OCI-LY3 (cell line): Measurements from ENCODE around the gene EGR1.
A peak's percentile ranks its signal among the peaks of the same experiment; 100 is the strongest.

ENCODE experiments used
- H2AFZ ChIP-seq: fragments of 200-600, 300-600 bp; shearing (Covaris generic); 2 replicates; pipeline ENCODE4 v1.6.0; 2014; ENCODE audit warnings: antibody characterized with exemption, low read depth, low read length
- H3K27ac ChIP-seq: fragments of 200-600, 300-600 bp; sonication (generic); 2 replicates; pipeline ENCODE4 v1.5.1; 2014; ENCODE audit warnings: mild to moderate bottlenecking, low read length, moderate library complexity, mixed read lengths
- H3K27me3 ChIP-seq: fragments of 200-600, 300-600 bp; sonication (generic); 2 replicates; pipeline ENCODE4 v1.6.1; 2014; ENCODE audit warnings: low read depth, low read length, mixed read lengths
- H3K36me3 ChIP-seq: fragments of 200-600, 300-600 bp; sonication (generic); replicated peaks from 2 replicates; pipeline ENCODE3; 2014; ENCODE audit warnings: low read depth, low read length, mixed read lengths
- H3K4me1 ChIP-seq: fragments of 300-600, 200-600 bp; sonication (generic); 2 replicates; pipeline ENCODE4 v1.6.1; 2014; ENCODE audit warnings: low read length, mixed read lengths
- H3K4me2 ChIP-seq: fragments of 200-600, 300-600 bp; sonication (generic); 2 replicates; pipeline ENCODE4 v1.6.1; 2014; ENCODE audit warnings: low read length, mixed read lengths
- H3K4me3 ChIP-seq: fragments of 300-600, 200-600 bp; sonication (generic); 2 replicates; pipeline ENCODE4 v1.5.1; 2014; ENCODE audit warnings: antibody characterized with exemption, mild to moderate bottlenecking, low read length, moderate library complexity
- H3K79me2 ChIP-seq: fragments of 300-600, 200-600 bp; shearing (Covaris generic); 2 replicates; pipeline ENCODE4 v1.6.1; 2014; ENCODE audit warnings: mild to moderate bottlenecking, low read length, mixed read lengths
- H3K9ac ChIP-seq: fragments of 300-600, 200-600 bp; shearing (Covaris generic); 2 replicates; pipeline ENCODE4 v1.6.0; 2014; ENCODE audit warnings: mild to moderate bottlenecking, low read length, moderate library complexity
- H3K9me3 ChIP-seq: fragments of 200-600, 300-600 bp; shearing (Covaris generic); 2 replicates; pipeline ENCODE4 v1.6.1; 2014; ENCODE audit warnings: low read length, mixed read lengths; ENCODE audit not compliant: insufficient read depth
- H4K20me1 ChIP-seq: fragments of 200-600, 300-600 bp; sonication (generic); 2 replicates; pipeline ENCODE4 v1.6.1; 2016; ENCODE audit warnings: low read length, mixed read lengths; ENCODE audit not compliant: insufficient read depth
- EZH2phosphoT487 ChIP-seq: fragments of 200-600 bp; shearing (Covaris generic); IDR thresholded peaks from 2 replicates; pipeline ENCODE4 v1.6.1; 2018; ENCODE audit warnings: antibody characterized with exemption, mixed run types, low read depth
- TF ChIP-seq, protein P1 (sequence below): fragments of 200-600, 300-600 bp; sonication (generic); IDR thresholded peaks from 2 replicates; pipeline ENCODE4 v1.5.1; 2014; ENCODE audit warnings: antibody characterized with exemption, low read length, low read depth

Gene EGR1

DNA sequence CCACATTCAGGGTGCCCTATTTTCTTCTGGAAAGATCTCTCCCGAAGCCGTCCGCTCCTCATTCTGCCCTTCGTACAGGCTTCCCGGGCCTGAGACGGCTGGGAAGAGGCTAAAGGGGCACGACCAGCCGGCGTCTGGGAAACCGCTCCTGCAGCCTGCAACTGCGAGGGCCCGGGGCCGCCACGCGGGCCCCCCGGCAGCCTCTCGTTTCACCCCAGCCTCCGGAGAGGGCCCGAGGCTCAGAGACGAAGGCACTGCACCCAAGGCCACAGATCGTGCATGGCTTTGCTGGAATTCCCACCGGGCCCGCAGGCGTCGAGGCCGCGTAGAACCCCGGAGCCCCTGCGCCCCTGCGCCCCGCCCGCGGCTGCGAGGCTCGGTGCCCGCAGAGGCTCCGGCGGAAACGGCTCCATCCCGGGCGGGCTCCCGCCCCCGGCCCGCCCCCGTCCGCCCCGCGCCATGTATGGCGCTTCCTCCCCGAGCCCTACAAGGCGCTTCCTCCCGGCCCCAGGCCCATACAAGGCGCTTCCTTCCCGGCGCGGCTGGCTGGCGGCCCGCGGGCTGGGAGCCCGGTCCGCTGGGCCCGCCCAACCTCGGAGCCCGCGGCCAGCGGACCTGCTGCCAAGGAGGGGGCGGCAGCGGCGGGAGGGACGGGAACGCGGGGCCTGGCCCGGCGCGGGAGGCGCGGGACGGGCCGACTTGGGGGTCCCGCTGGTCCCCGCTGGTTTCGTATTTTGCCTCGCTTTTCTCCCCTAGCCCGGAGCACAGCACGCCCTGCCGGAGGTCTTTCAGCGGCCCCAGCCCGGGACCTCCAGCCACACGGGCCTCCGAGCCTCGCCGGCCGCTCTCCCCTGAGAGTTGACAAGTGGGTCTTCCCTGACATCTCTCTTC, 26.6 kb downstream of the EGR1 start:
- Histone ChIP-seq H3K4me1 (no peaks in the 10 kb centered on the region), H3K36me3 (no peaks in the 10 kb centered on the region), H3K27ac (no peak overlapping the region)

DNA sequence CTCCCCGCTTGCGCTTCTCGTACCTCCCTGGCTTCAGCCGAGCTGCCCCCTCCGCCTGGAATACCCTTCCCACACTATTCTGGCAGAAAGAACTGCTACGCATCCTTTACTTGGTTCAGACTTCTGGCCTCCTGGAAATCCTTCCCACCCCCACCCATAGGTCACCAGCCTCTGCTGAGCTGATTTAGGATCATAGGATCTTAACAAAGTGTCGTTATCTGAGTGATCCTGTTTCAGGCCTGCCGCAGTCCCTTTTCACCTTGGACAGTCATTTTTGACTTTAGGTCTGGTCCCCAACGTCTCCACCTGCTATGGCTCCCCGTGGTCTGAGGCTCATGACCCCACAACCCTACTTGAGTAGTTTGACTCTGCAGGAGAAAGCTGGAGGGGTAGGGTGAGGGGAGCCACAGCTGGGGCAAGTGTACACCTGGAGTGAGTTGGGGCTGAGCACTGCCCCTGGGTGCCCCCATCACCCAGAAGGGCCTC, 27.3 kb downstream of the EGR1 start:
- Histone ChIP-seq H4K20me1 (no peaks in the 10 kb centered on the region), H3K79me2 (no peaks in the 10 kb centered on the region), H3K27ac (no peak overlapping the region), H3K36me3 (no peaks in the 10 kb centered on the region), H3K27me3 (peaks cover 17% of the 10 kb centered on the region), H3K4me1 (no peaks in the 10 kb centered on the region), H2AFZ (no peak overlapping the region), H3K4me3 (peak overlapping the region; percentile 68), H3K9me3 (no peaks in the 10 kb centered on the region), H3K4me2 (peak overlapping the region; percentile 62), H3K9ac (no peak overlapping the region)
- TF ChIP-seq EZH2phosphoT487 = no peak

More for the DNA sequence above, 26.6 kb downstream of the EGR1 start:
- H4K20me1 ChIP-seq = no peaks in the 10 kb centered on the region
- no peaks in the 10 kb centered on the region for H3K79me2 ChIP-seq
- H3K9me3 ChIP-seq = no peaks in the 10 kb centered on the region
- peak overlapping the region; percentile 62 for H3K4me2 ChIP-seq
- H3K4me3 ChIP-seq = peak overlapping the region; percentile 68
- peaks cover 17% of the 10 kb centered on the region for H3K27me3 ChIP-seq
- TF ChIP-seq, protein P1, sequence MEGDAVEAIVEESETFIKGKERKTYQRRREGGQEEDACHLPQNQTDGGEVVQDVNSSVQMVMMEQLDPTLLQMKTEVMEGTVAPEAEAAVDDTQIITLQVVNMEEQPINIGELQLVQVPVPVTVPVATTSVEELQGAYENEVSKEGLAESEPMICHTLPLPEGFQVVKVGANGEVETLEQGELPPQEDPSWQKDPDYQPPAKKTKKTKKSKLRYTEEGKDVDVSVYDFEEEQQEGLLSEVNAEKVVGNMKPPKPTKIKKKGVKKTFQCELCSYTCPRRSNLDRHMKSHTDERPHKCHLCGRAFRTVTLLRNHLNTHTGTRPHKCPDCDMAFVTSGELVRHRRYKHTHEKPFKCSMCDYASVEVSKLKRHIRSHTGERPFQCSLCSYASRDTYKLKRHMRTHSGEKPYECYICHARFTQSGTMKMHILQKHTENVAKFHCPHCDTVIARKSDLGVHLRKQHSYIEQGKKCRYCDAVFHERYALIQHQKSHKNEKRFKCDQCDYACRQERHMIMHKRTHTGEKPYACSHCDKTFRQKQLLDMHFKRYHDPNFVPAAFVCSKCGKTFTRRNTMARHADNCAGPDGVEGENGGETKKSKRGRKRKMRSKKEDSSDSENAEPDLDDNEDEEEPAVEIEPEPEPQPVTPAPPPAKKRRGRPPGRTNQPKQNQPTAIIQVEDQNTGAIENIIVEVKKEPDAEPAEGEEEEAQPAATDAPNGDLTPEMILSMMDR = no peak
- no peak for TF ChIP-seq EZH2phosphoT487
- no peak overlapping the region for H3K9ac ChIP-seq
- H2AFZ ChIP-seq = no peak overlapping the region

DNA sequence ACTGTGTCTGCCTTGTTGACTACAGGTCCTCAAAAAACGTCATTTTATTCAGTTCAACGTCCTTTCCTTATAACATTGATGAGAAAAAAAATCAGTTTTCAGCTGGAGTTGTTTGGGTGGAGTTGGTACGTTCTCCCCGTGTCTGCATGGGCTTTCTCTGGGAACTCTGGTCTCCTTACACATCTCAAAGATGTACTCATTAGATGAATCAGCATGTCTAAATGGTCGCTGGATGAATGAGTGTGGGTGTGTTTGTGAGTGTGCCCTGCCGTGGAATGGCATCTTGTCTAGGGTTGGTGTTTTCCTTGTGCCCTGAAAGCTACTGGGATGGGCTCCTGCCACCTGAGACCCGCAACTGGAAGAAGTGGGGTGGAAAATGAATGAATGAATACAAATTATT, 30.1 kb downstream of the EGR1 start:
- TF ChIP-seq EZH2phosphoT487 = no peak
- TF ChIP-seq, protein P1 = no peak
- Histone ChIP-seq H3K27ac (no peak overlapping the region), H3K4me1 (no peaks in the 10 kb centered on the region), H2AFZ (no peak overlapping the region), H3K36me3 (no peaks in the 10 kb centered on the region), H3K4me2 (no peak overlapping the region), H3K4me3 (no peak overlapping the region), H3K27me3 (peaks cover 9% of the 10 kb centered on the region), H3K9ac (no peak overlapping the region), H4K20me1 (no peaks in the 10 kb centered on the region), H3K9me3 (no peaks in the 10 kb centered on the region), H3K79me2 (no peaks in the 10 kb centered on the region)

DNA sequence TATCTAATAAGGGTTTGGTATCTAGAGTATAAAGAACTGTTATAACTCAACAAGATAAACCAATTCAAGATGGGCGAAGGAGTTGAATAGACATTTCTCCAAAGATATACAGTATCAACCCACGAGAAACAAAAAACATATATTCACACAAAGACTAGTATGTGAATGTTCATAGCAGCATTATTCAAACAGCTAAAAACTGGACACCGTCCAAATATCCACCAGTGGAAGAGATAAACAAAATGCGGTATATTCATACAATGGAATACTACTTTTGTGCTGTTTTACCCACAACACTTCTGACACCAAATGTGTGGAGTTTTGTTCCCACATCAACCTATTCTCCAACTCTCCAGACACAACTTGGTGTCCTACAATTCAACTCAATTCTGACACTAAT, 33.1 kb downstream of the EGR1 start:
- no peak overlapping the region for H3K4me2 ChIP-seq
- H3K9ac ChIP-seq = no peak overlapping the region
- no peaks in the 10 kb centered on the region for H3K4me1 ChIP-seq
- H3K27me3 ChIP-seq = no peaks in the 10 kb centered on the region
- H3K36me3 ChIP-seq = no peaks in the 10 kb centered on the region
- H3K9me3 ChIP-seq = no peaks in the 10 kb centered on the region
- no peaks in the 10 kb centered on the region for H4K20me1 ChIP-seq
- no peak overlapping the region for H3K4me3 ChIP-seq
- no peak overlapping the region for H2AFZ ChIP-seq
- H3K79me2 ChIP-seq = no peaks in the 10 kb centered on the region
- TF ChIP-seq EZH2phosphoT487 = no peak
- H3K27ac ChIP-seq = no peak overlapping the region

DNA sequence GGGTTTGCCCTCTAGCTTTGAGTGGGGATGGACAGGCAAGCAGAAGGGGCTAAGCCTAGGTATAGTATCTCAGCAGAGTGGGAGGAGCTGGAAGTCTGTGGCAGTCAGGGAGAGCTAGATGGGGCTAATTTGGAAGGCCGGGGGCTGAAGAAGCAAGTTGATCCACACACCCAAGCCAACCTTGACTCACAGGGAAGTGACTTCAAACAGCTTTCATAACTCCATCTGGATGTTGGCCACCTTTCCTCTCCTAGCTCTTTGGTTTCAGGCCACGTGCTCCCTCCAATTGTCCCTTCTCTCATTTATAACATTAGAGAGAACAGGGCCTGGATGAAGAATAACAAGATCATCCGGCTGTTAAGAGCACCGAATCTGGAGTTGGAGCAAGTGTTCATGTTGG, 36.8 kb downstream of the EGR1 start:
- H3K9ac ChIP-seq = no peak overlapping the region
- H3K27ac ChIP-seq = no peak overlapping the region
- TF ChIP-seq EZH2phosphoT487 = no peak
- TF ChIP-seq, protein P1 = no peak

More for the DNA sequence above, 36.8 kb downstream of the EGR1 start:
- no peak overlapping the region for H3K4me3 ChIP-seq
- H3K9me3 ChIP-seq = no peaks in the 10 kb centered on the region
- H3K79me2 ChIP-seq = no peaks in the 10 kb centered on the region
- H2AFZ ChIP-seq = no peak overlapping the region
- H3K27me3 ChIP-seq = no peaks in the 10 kb centered on the region
- no peaks in the 10 kb centered on the region for H3K4me1 ChIP-seq
- no peaks in the 10 kb centered on the region for H3K36me3 ChIP-seq
- H3K4me2 ChIP-seq = no peak overlapping the region
- H4K20me1 ChIP-seq = no peaks in the 10 kb centered on the region
